Measurements from ENCODE around the gene PRPH2.
"Not testable (repeated sequence)": the region's sequence is repeated elsewhere in the genome, so short reads cannot be mapped to it uniquely, and the experiment has no call there.

PRPH2 gene

DNA sequence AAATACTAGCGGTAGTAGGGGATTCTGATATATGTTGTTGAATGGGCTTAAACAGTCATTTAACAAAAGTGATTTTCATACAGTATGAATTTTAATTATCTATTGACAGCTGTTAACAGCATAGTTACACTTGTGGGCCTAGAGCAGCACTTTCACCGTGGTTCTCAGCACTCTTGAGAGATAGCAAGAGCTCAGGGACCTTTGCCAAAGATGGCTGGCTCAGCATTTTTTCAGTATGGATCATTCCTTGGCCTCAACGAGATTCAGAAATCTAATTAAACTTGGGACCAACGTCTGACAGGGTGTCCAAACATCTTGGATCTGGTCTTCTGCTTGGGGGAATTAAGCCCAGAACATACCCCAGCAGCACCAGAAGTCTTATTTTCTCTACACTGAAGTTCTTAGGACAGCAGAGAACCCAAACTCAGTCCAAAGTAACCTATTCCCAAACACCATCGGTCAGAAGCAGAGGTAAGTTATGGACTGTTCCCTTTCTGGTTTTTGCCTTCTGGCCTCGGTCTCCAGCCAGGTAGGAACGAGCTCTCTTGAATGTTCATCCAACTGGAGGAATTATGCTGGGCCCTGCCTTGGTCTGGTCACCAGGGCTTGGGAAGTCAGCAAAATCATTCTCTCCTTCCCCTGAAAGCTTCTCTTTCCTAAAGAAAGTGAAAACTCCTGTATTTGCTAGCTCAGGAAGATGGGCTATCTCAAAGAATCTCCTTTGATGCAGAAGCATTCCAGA lies 25.7 kb downstream of the PRPH2 start:
- no peak for DNase-seq

DNA sequence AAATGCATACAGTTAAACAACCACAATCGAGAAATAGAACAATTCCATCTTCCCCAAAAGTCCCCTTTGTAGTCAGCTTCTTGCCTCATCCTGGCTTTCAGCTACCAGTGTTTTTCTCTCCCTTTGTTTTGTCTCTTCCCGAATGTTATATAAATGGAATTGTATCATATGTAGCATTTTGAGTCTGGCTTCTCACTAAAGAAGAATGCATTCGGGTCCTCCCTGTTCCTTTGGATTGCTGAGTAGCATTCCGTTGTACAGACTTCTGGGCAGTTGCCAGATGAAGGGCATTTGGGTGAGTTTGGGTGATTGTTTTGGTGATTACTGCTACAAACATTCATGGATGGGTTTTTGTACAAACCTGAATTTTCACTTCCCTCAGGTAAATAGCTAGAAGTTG lies 27.8 kb downstream of the PRPH2 start:
- no peak for DNase-seq

DNA sequence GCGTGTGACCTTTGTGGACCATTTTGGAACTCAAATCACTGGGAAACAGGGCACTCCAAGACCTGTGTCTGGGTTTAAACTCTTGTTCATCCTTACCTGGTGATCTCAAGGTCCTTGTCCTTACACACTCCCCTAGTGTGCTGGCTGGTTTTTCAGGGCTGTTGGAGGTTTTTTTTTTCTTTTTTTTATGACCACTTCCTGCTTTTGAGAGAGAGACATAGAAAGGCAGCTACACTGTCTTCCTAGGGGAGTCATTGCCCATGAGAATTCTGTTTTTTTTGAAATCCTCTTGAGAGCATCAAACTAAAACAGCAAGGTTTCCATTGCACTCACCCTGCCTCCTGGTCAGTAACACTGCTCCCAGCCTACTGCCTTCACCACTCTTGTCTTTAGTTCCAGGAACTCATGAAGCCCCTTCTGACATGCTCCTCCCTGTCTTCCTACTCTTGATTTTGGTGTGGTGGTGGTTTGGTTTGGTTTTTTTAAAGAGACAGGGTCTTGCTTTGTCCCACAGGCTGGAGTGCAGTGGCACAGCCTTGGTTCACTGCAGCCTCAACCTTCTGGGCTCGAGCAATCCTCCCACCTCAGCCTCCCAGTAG lies 28.6 kb downstream of the PRPH2 start:
- no peak for DNase-seq

DNA sequence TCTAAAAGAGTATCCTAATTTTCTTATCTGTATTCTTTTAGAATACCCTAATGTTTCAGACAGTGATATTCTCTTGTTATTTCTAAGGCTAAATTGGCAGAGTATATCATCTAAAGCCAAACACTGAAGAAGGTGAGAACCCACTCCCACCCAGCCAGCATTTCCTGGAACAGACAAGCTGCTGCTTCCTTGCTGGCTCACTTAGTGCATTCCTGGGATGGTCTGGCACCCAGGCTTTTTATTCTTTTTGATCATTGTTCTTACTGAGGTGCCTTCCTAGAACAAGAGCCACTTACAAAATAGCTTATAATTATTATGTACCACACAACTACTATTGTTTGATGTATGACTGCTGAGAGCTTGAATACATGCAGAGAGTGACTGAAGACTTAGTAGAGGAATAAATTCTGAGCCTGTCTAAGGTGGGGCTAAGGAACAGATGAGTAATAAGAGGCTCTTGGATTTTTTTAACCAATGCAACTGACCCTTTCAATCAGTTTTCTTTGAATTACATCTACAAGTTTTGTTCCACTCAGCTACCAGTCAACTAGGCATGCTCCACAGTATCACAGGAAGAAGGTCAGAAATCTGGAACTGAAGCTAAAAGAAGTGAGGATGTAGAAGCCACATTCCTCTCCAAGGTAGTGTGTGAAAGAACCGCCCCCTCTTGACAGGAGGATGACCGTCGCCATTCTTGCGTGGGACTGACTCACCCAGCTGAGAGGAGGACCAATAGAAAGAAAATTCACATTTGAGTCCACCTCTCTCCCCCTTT lies 30.1 kb downstream of the PRPH2 start:
- no peak for DNase-seq

DNA sequence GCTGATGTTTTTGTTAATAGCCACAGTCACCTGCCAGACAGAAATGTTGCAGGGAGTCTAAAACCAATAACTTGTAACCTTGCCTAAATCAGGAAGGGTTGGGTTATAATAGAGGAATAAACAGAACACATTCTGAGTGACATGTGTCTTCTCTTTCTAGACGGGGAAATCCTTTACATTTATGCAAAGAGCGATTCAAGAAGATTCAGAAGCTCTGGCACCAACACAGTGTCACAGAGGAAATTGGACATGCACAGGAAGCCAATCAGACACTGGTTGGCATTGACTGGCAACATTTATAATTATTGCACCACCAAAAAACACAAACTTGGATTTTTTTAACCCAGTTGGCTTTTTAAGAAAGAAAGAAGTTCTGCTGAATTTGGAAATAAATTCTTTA lies 31.5 kb downstream of the PRPH2 start:
- DNase-seq = no peak

DNA sequence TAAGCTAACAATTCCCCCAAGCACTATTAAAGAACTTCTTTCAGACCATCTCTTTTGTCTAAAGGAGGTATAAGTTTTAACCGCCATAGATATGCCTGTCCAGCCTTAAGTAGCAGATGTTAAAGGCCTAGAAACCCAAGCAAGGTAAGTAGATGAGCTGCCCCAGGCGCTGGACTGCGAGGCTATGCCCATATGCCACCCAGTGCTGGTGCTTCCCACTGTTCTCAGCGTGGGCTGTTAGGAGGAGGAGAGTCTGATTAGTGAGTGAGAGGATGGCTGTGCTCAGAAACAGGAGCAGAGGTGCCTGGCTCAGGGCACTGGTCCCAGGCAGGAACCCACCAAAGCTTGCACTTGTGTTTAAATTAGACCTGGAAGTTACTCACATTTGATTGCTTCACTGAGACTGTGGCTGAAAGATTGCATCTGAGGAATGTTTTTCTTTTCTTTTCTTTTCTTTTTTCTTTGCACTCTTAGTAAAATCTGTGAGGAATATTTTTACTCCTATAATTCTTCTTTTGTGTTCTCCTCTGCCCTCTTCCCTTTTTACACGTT lies 32.2 kb downstream of the PRPH2 start:
- DNase-seq = no peak

DNA sequence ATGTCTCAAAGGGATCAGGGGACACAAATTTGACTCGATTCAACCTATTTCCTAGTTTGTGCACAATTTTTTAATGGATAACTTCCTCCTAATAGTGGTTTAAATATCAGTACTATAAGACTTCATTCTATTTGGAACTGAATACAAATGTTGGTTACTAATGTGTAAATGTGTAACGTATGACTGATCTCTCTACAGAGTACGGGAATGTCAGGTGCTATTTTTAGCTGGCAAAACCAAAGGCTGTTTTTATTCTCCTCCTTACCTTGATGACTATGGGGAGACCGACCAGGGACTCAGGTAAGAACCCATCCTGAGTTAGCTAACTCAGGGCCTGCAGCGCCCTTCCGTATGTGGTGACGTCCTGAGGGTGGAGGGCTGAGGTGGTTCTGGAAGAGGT lies 33.0 kb downstream of the PRPH2 start:
- DNase-seq = no peak

DNA sequence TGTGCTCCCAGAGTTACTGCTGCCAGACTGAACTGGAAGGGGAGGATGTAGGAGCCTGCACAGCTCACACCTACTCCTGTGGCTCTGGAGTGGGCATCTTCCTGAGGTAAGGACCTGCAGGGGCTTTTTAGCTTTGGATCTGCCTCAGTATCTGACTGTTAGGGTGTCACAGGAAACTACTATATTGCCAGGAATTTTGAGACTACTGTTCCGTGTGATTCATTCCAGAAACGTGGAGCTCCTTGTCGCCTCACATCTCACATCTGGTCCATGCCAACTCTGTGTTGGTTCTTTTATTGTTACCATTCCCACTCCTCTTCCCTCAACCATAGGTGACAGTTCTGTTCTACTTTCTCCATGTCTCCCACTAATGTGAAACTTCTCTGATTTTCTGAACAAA lies 34.1 kb downstream of the PRPH2 start:
- no peak for DNase-seq

DNA sequence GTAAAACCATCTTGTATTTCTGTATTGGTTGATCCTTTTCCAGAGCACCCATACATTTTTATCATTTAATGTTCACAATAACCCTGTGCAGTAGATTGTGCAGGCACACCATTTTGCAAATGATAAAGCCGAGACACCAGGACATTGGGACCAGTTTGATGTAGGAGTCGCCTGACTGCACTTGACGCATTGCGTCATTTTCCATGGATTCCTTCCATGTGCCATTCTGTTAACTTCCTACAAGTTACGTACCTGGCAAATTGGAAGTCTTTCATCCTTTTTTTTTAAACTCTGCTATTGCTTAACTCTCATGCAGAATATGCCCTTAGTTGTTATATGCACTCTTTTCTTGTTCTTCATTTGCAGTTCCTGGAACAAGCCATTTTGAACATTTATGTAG lies 43.0 kb downstream of the PRPH2 start:
- no peak for DNase-seq

DNA sequence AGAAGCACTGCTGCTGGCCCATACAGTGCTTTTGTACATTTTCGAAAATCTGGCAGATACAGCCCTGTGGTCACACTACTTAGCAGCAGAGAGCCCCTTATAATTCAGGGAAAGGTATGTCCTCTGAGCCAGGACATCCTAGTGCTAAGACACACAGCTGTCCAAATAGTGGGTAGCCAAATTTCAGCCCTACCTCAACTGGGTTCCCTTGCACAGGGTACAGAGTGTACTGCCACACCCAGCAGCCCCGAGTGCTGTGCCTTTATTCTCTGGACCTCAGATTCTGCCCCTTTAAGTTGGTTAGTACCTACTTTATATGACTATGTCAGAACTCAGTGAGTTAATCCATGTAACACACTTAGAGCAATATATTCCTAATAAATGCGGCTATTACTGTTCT lies 47.6 kb downstream of the PRPH2 start:
- no peak for DNase-seq

DNA sequence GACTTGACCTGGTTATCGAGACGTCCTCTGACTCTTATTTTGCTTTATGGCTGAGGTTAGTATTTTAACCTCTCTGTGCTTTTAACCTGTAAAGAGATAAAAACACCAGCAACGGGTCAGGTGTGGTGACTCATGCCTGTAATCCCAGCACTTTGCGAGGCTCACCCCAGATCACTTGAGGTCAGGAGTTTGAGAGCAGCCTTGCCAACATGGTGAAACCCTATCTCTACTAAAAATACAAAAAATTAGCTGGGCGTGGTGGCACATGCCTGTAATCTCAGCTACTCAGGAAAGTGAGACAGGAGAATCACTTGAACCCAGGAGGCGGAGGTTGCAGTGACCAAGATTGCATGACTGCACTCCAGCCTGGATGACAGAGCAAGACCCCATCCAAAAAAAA lies 48.0 kb downstream of the PRPH2 start:
- DNase-seq = not testable (repeated sequence)

DNA sequence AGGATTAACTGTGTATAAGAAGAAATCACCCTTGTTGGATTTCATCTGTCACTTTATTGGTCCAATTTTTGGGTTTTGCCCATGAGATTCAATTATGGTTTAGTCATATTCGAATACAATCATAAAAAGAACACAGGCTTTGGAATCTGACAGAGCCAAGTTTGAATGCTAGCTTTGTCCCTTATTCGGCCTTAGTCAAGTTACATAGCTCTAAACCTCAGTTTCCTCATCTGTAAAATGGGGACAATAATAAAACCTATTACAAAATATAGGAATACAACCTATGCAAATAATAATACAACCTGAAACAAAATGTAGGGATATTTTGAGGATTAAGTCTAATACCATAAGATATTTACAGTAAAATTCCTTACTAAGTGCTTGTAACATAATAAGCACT lies 57.7 kb downstream of the PRPH2 start:
- no peak for DNase-seq

DNA sequence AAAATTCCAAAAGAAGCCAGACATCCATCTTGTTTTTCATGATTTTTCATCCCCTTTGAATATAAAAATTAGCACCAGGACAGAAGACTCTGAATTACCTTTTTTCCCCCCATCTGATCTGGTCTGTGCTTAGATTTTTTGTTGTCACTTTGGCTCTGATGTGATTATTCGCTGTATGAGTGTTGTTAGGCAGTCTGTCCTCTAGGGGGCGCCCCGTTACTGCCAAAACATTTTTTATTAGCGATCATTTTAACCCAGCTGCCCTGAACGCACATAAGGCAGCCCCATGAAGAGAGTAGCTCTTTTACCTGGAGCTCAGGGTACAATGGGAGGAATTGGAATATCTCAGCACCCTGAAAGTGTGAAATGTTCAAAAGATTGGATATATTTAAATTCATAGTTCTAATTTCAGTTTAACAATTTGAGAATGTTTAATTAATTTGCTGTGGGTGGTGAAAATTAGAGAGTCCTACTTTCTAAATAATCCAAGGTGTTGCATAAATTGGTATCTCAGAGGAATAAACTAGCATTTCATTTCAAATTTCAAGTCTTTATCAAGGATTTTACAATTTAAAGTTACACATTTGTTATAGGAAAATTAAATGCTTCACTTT lies 60.8 kb downstream of the PRPH2 start:
- peak; percentile 45 to 70 for DNase-seq

DNA sequence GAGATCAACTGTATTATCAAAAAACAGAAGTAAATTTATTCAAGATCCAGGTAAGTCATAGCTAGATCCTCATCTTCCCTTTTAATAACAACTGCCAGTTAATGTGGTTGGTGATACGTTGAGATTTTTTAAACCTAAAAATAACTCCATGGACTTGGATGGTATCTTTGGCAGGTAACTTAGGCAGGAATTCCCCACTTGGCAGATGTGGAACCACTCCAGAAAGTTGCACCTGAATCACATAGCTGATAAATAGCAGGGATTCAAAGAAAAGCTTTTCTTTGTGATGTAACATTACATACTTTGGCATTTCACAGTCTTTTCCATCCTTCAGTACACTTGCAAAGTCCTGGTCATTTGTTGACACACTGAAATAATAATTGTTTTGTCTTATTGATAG lies 62.6 kb downstream of the PRPH2 start:
- no peak for DNase-seq

DNA sequence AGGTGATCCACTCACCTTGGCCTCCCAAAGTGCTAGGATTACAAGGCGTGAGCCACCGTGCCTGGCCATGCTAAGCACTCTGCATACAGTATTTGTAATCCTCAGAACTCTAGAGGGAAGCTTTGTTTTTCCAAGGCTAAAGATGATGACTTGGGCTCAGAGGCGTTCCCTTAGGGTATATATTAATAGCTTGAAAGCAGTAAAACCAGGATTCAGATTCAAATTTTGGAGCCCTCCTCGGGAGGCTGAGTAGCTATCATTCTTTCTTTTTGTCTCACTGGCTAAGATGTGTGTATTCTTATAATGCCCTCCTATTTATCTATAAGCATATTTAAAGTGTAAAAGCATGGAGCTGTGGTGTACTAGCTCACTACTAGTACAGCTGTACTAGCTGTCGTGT lies 68.5 kb downstream of the PRPH2 start:
- no peak for DNase-seq

DNA sequence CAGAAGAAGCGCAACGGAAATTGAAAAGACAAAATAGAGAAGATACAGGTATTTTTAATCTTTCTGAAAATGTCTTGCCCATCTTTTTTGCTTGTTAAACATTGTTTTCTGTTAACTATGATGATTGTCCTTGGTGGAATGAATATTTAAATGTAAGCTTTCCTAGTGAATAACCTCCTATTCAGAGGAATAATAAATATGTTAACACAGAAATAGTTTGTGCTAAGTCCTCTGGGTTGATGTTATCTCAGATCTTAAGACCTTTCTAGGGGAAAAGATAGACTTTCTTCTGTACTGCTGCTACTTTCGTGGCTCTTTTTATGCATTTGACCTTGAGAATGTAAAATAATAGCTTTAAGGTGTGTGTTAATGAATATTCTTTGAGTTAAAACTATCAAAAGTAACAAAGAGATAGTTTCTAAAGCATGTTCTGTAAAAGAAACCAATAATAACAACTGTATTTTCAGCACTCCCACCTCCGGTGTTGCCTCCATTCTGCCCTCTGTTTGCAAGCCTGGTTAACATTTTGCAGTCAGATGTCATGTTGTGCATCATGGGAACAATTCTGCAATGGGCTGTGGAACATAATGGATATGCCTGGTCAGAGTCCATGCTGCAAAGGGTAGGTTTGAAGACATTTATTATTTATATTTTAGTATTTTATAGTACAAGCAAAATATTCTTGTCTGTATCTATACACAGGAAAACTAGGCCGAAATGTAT lies 70.2 kb downstream of the PRPH2 start:
- no peak for DNase-seq
